Activated naive CD8-positive, alpha-beta T cell treated with anti-CD3 and anti-CD28 coated beads for 36 hours (primary cell): Measurements from ENCODE around the gene PPARG. TPM values are rescaled to one million over a fixed set of nuclear protein-coding genes. Genes with fewer than 3 reads are reported as not detected.
"Not testable (repeated sequence)": the region's sequence is repeated elsewhere in the genome, so short reads cannot be mapped to it uniquely, and the experiment has no call there.

ENCODE experiments used
- DNase-seq: peaks from one replicate; pipeline ENCODE4 v3.0.0; 2021
- H3K27ac Mint-ChIP-seq: one replicate; pipeline ENCODE4 v1.8.0; 2022; ENCODE audit warnings: mild to moderate bottlenecking, moderate library complexity, mixed read lengths
- H3K27me3 Mint-ChIP-seq: one replicate; pipeline ENCODE4 v1.8.0; 2022; ENCODE audit warnings: mild to moderate bottlenecking, mixed read lengths
- H3K36me3 Mint-ChIP-seq: one replicate; pipeline ENCODE4 v1.8.0; 2021; ENCODE audit warnings: mild to moderate bottlenecking, mixed read lengths
- H3K4me1 Mint-ChIP-seq: one replicate; pipeline ENCODE4 v1.8.0; 2021; ENCODE audit warnings: mixed read lengths
- H3K4me3 Mint-ChIP-seq: one replicate; pipeline ENCODE4 v1.8.0; 2022; ENCODE audit warnings: mild to moderate bottlenecking, moderate library complexity, mixed read lengths
- H3K9me3 Mint-ChIP-seq: one replicate; pipeline ENCODE4 v1.8.0; 2022; ENCODE audit warnings: mixed read lengths
- total RNA-seq, 2 experiments: library from RNA; stranded (reverse); gene quantifications; one replicate each; pipeline ENCODE4 v1.2.3, GENCODE V29; 2021

PPARG gene
- total RNA-seq, 2 experiments from 2014 or later, result 0.20 to 0.47 TPM

DNA sequence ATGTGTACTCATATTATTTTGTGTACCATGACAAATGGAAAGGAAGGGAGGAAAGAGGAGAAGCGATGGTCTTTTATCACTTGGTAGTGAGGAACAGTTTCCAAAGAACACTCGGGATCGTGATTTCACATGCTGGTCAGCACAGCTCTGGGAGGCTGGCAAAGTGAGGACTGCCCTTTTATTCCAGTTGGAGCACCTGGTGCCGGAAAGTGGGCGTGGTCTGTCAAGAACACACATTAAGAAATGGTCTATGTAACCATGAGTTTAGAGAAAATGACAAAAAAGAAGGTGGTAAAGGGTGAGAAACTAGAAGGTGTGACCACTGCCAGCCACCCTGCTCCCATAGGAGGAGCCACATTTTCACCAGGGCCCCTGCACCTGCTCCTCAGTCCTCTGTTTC is 188.4 kb downstream of the PPARG start:
- H3K4me3 Mint-ChIP-seq, result no peak overlapping the region
- H3K4me1 Mint-ChIP-seq, result peaks cover 6% of the 10 kb centered on the region
- no peaks in the 10 kb centered on the region for H3K9me3 Mint-ChIP-seq
- H3K36me3 Mint-ChIP-seq, result no peaks in the 10 kb centered on the region
- no peak overlapping the region for H3K27ac Mint-ChIP-seq
- no peak for DNase-seq
- peaks cover 3% of the 10 kb centered on the region for H3K27me3 Mint-ChIP-seq

- Mint-ChIP-seq H3K27ac (no peak overlapping the region), H3K36me3 (no peaks in the 10 kb centered on the region), H3K9me3 (no peaks in the 10 kb centered on the region), H3K4me3 (no peak overlapping the region), H3K27me3 (no peaks in the 10 kb centered on the region), H3K4me1 (peaks cover 8% of the 10 kb centered on the region)
- DNase-seq, result no peak
These were observed 189.5 kb downstream of the PPARG start for GRCh38 chr3:12478326-12478725.

DNA sequence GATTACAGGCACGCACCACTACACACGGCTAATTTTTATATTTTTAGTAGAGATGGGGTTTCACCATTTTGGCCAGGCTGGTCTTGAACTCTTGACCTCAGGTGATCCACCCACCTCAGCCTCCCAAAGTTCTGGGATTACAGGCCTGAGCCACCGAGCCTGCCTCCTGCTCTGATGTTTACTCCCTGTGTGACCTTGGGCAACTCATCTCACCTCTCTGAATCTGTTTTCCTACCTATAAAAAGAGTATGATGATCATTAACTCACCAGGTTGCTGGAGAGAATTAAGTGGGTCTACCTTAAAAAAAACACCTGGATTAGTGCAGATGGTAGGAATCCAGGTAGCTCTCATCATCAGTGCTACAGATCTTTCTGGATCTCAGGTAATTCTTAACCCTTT is 190.3 kb downstream of the PPARG start:
- H3K27ac Mint-ChIP-seq, H3K4me3 Mint-ChIP-seq, H3K27me3 Mint-ChIP-seq, H3K36me3 Mint-ChIP-seq, DNase-seq, H3K9me3 Mint-ChIP-seq: not testable (repeated sequence)
- H3K4me1 Mint-ChIP-seq, result peaks cover 16% of the 10 kb centered on the region

DNA sequence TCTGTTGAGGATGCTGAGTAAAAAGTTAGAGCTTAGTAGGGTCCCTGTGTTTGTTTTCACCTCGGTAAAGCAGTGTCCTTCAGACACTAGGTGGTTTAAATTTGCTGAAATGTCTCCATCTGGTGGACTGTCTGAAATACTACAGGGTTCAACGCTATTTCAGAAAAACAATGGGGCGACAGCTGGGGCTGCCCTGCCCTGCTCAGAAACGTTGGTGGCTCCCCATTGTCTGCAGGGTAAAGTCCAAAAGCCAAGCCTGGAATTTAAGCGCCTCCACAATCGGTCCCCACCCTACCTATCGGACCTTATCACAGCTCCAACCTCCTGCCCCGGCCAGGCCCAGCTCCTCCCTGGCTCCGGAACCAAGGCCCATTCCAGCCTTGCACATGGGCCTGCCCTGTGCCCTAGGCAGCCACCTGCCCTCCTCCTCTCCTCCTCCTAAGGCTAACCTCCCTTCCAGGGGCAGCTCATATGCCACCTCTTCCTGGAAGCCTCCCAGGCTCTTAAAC is 191.1 kb downstream of the PPARG start:
- no peak overlapping the region for H3K4me3 Mint-ChIP-seq
- no peaks in the 10 kb centered on the region for H3K9me3 Mint-ChIP-seq
- no peak overlapping the region for H3K27ac Mint-ChIP-seq
- peak; percentile 8 for DNase-seq
- peaks cover 16% of the 10 kb centered on the region for H3K4me1 Mint-ChIP-seq
- no peaks in the 10 kb centered on the region for H3K27me3 Mint-ChIP-seq
- H3K36me3 Mint-ChIP-seq, result no peaks in the 10 kb centered on the region

DNA sequence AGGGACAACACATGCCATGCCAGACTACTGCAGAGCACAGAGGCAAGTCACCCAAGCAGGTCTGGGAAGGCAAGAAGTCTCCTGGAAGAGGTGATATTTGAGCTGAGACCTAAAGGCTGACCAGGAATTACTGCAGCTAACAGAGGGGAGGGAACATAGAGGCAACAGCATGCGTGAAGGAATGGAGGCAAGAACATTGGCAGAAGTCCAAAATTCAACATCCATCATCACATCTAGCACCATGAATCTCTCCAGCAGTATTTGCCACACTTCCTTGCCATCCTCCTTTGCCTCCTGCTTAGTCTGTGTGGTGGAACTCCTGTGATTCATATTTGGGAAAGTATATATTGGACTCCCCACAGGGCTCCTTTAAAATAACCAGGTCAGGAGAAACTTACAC is 194.5 kb downstream of the PPARG start:
- peaks cover 42% of the 10 kb centered on the region for H3K4me1 Mint-ChIP-seq
- DNase-seq, result no peak
- H3K27ac Mint-ChIP-seq, result peak overlapping the region; percentile 95
- H3K9me3 Mint-ChIP-seq, result no peaks in the 10 kb centered on the region
- no peaks in the 10 kb centered on the region for H3K27me3 Mint-ChIP-seq
- peaks cover 10% of the 10 kb centered on the region for H3K36me3 Mint-ChIP-seq
- H3K4me3 Mint-ChIP-seq, result peak overlapping the region; percentile 90

DNA sequence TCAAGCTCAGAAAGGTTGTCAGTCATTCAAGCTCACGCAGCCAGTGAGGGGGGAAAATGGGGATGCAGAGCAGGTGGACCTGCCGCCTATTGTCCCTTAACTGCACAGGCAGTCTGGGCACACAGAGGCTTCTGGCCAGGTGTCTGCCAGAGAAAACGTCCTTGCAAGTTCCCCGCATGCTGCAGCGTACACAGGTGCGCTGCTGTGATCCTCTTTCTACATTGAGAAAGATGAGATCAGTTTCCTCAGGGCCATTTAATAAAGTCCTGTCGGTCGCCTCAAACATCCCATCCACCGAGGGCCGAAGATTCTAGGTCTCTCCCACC is 195.0 kb downstream of the PPARG start:
- no peak for DNase-seq
- Mint-ChIP-seq H3K27ac (peak overlapping the region; percentile 95), H3K27me3 (no peaks in the 10 kb centered on the region), H3K4me3 (peak overlapping the region; percentile 90), H3K36me3 (peaks cover 10% of the 10 kb centered on the region), H3K4me1 (peaks cover 42% of the 10 kb centered on the region), H3K9me3 (no peaks in the 10 kb centered on the region)

Other genes with a start within 250 kb of the PPARG start
- gene TIMP4, start 130.2 kb upstream of the PPARG start, total RNA-seq, result not detected
- 10 to 100 TPM; 24.7 to 29.7 TPM for gene TSEN2, start 195.4 kb downstream of the PPARG start, total RNA-seq